GM19043 (cell line): ENCODE measurements around the gene SUV39H1.
"Not testable (repeated sequence)": the region's sequence is repeated elsewhere in the genome, so short reads cannot be mapped to it uniquely, and the experiment has no call there.

Experiments
- ATAC-seq: cut with Tn5 transposase; IDR thresholded peaks from one replicate; pipeline ENCODE4 v1.9.1; 2021; ENCODE audit warnings: low read depth; ENCODE audit not compliant: unreplicated experiment

SUV39H1 gene, protein sequence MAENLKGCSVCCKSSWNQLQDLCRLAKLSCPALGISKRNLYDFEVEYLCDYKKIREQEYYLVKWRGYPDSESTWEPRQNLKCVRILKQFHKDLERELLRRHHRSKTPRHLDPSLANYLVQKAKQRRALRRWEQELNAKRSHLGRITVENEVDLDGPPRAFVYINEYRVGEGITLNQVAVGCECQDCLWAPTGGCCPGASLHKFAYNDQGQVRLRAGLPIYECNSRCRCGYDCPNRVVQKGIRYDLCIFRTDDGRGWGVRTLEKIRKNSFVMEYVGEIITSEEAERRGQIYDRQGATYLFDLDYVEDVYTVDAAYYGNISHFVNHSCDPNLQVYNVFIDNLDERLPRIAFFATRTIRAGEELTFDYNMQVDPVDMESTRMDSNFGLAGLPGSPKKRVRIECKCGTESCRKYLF

GRCh38 chrX:48696301-48696908 lies at the start of gene SUV39H1:
TSS of gene SUV39H1 (plus strand) at chrX:48696734. CDS start at chrX:48696785, 51 bp downstream.
- peak; percentile 85 for ATAC-seq

- no peak for ATAC-seq
These were observed 48.2 kb upstream of the SUV39H1 start for GRCh38 chrX:48648336-48648751.

DNA sequence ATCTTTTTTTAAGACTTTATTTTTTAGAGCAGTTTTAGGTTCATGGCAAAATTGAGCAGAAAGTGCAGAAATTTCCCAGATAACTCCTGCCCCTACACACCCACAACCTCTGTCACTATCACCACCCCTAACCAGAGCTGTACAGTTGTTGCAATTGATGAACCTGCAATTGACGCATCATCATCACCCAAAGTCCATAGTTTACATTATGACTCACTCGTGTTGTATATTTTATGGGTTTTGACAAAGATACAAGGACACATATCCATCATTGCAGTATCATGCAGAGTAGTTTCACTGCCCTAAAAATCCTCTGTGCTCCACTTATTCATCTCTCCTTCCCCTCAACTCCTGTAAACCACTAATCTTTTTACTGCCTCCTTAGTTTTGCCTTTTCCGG lies 47.4 kb upstream of the SUV39H1 start:
- no peak for ATAC-seq

- not testable (repeated sequence) for ATAC-seq
These were observed 44.4 kb upstream of the SUV39H1 start for GRCh38 chrX:48652055-48652579.

DNA sequence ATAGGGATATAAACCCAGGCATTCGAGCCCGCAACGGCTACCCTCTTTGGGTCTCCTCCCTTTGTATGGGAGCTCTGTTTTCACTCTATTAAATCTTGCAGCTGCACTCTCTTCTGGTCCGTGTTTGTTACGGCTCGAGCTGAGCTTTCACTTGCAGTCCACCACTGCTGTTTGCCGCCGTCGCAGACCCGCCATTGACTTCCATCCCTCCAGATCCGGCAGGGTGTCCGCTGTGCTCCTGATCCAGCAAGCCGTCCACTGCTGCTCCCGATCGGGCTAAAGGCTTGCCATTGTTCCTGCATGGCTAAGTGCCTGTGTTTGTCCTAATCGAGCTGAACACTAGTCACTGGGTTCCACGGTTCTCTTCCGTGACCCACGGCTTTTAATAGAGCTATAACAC lies 41.8 kb upstream of the SUV39H1 start:
- not testable (repeated sequence) for ATAC-seq

DNA sequence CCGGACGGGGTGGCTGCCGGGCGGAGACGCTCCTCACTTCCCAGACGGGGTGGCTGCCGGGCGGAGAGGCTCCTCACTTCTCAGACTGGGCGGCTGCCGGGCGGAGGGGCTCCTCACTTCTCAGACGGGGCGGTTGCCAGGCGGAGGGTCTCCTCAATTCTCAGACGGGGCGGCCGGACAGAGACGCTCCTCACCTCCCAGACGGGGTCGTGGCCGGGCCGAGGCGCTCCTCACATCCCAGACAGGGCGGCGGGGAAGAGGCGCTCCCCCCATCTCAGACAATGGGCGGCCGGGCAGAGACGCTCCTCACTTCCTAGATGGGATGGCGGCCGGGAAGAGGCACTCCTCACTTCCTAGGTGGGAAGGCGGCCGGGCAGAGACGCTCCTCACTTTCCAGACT lies 36.8 kb upstream of the SUV39H1 start:
- not testable (repeated sequence) for ATAC-seq

DNA sequence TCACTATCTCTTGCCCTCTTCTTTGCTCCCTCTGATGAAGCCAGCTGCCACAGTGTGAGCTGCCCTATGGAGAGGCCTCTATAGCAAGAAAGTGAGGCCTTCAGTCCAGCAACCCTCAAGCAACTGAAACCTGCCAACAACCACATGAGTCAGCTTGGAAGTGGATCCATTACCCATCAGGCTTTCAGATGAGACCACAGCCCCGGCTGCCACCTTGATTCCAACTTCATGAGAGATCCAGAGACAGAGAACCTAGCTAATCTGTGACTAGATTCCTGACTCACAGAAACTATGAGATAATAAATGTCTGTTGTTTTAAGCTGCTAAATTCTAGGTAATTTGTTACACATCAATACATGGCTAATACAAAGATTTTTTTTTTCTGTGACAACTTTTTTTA lies 33.3 kb upstream of the SUV39H1 start:
- no peak for ATAC-seq

GRCh38 chrX:48664156-48664555 lies 32.4 kb upstream of the SUV39H1 start:
- no peak for ATAC-seq

DNA sequence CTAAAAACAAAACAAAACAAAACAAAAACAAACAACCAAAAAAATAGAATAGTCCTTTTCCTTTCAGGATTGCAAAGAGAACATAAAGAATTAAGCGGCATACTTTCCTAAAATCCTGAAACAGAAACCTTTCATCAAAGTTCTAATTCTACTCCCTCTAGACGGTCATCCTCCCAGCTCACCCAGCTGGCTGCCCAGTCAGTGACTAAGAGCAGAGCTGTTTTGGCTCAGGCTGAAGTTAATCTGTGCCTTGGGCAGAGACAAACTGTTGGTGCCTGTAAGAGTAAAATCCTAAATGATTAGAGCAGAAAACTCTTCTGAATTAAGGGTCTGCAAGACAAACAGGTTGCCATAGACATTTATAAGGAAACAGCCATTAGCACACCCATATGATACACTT lies 30.5 kb upstream of the SUV39H1 start:
- ATAC-seq, result no peak

GRCh38 chrX:48666649-48667048 lies 29.9 kb upstream of the SUV39H1 start:
- ATAC-seq, result no peak

GRCh38 chrX:48667509-48667908 lies 29.0 kb upstream of the SUV39H1 start:
- ATAC-seq, result no peak

DNA sequence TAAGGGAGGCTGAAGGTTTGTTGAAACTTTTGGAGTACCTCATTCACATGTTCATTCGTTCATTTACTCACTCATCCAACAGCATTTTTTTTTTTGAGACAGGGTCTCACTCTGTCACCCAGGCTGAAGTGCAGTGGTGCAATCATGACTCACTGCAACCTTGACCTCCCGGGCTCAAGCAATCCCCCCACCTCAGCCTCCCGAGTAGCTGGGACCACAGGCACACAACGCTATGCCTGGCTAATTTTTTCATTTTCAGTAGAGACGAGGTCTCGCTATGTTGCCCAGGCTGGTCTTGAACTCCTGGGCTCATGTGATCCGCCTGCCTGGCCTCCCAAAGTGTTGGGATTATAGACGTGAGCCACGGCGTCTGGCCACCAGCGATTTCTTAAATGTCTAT lies 28.3 kb upstream of the SUV39H1 start:
- not testable (repeated sequence) for ATAC-seq

DNA sequence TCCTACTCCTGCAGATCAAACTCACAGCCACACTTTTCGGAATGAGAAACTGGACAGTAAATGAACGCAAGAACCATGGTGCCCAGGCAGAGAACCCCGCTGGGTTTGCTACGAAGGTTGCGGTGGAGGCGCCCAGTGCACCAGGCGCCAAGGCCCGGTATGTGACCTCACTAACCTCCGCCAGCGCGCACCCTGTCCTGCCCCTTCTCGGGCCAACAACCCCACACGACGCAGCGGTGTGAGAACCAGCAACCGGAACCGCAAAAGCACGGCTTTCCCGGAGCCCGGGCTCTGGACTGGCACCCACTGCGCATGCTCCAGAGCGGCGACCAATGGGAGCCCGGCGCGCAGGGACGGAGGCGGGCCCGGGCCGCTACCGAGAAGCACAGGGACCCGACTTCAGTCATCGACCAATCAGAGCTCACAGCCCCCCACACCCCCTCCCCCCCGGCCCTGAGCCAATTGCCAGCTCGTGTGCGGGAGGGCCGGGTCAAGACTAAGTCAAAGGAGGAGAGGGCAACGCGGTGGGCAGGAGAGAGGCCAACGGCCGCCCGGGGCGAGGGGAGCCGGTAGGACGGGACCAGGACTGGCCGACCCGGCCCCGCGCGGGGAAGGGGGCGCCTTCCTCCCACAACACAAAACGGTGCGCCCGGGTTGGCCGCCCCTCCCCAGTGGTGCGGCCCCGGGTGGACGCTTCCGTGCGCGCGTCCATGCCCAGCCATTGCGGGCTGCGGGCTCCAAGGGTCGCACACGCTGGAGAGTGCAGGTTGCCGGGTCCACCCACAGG lies 20.2 kb upstream of the SUV39H1 start:
- ATAC-seq, result peak; percentile 92

GRCh38 chrX:48676893-48677270 lies 19.7 kb upstream of the SUV39H1 start:
- ATAC-seq, result no peak

GRCh38 chrX:48677516-48677915 lies 19.0 kb upstream of the SUV39H1 start:
- no peak for ATAC-seq

DNA sequence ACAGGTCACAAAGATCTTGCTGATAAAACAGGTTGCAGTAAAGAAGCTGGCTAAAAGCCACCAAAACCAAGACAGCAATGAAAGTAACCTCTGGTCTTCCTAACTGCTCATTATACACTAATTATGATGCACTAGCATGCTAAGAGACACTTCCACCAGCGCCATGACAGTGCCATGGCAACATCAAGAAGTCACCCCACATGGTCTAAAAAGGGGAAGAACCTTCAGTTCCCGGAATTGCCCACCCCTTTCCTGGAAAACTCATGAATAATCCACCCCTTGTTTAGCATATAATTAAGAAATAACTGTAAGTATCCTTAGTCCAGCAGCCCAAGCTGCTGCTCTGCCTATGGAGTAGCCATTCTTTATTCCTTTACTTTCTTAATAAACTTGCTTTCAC lies 16.1 kb upstream of the SUV39H1 start:
- ATAC-seq, result not testable (repeated sequence)

DNA sequence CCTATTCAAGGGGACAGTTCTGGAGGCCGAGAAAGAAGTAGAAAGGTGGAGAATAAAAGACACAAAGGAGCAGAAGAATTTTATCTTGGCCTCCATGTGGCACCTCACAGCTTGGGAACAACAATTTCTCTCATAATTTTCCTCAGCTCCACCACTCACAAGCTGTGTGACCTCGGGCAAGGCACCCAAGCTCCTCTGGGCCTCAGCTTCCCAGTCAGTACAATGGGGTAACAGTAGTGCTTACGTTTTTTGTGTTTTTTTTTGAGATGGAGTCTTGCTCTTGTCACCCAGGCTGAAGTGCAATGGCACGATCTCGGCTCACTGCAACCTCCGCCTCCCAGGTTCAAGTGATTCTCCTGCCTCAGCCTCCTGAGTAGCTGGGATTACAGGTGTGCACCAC lies 15.6 kb upstream of the SUV39H1 start:
- not testable (repeated sequence) for ATAC-seq

DNA sequence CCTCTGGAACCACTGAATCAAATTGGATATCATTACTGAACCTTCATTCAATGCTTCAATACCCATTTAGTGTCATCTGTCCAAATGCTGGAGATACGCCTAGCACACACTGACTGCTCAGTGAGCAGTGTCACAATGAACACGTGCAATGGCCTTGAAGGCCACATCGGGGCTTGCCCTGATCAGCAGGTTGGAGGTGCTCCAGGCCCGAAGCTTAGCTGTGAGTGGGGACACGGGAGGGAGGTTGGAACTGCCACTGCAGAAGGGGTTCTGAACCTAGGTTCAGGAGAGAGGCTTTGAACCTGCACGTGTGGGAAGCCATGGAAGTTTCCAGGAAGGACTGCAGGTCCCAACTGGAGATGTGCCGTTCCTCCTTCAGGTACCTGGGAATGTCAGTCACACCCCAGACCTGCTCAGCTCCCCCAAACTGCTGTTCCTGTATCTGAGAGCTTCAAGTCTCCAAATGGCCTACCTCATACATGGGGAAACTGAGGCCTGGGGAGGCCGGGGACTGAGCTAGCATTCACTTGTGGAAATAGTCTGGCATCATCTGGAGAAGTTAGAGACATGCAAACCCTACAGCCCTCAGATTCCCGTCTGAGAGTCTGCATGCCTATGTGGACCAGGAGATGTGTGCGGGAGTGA lies 14.9 kb upstream of the SUV39H1 start:
- no peak for ATAC-seq

DNA sequence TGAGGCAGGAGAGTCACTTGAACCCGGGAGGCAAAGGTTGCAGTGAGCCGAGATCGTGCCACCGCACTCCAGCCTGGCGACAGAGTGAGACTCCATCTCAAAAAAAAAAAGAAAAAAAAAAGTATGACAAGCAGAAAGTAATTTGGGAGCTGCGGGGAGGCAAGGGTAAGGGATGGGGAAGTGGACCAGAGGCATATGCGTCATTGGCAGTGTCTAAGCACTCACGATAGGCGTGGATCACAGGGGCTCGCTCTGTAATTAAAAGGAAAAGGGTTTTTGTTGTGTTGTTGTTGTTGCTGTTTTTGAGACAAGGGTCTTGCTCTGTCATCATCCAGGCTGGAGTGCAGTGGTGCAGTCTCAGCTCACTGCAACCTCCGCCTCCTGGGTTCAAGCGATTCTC lies 13.7 kb upstream of the SUV39H1 start:
- not testable (repeated sequence) for ATAC-seq

- ATAC-seq, result peak; percentile 89
These were observed 13.0 kb upstream of the SUV39H1 start, which contains the start of gene WAS for GRCh38 chrX:48683411-48683982. TSS of gene WAS (plus strand) at chrX:48683799. CDS start at chrX:48683854, 55 bp downstream.
